Activated CD4-positive, alpha-beta memory T cell treated with anti-CD3 and anti-CD28 coated beads, Interleukin-2, amount 10 ng/mL, durations not matched to agents 7 days and 5 days (primary cell): ENCODE measurements around the gene PFKP. TPM values are rescaled to one million over a fixed set of nuclear protein-coding genes. Genes with fewer than 3 reads are reported as not detected.
A peak's percentile ranks its signal among the peaks of the same experiment; 100 is the strongest.

Experiments used
- CTCF ChIA-PET: fragments of 350-600 bp; sonication (Branson Sonifier 250); formaldehyde crosslinking; loops from one replicate; lab custom pipeline; 2021; ENCODE audit warnings: antibody characterized with exemption, inconsistent platforms; lab: Charles Lee
- POLR2A ChIA-PET: fragments of 350-600 bp; sonication (Branson Sonifier 250); formaldehyde crosslinking; loops from one replicate; lab custom pipeline; 2021; ENCODE audit warnings: antibody characterized with exemption; lab: Charles Lee
- DNase-seq: peaks from one replicate; pipeline ENCODE4 v3.0.0-alpha.2; 2020
- H3K27ac Mint-ChIP-seq: one replicate; pipeline ENCODE4 v1.8.0; 2021; ENCODE audit warnings: mild to moderate bottlenecking, mixed read lengths
- H3K27me3 Mint-ChIP-seq: one replicate; pipeline ENCODE4 v1.8.0; 2021; ENCODE audit warnings: mixed read lengths
- H3K36me3 Mint-ChIP-seq: one replicate; pipeline ENCODE4 v1.8.0; 2021; ENCODE audit warnings: low read depth, mixed read lengths
- H3K4me1 Mint-ChIP-seq: one replicate; pipeline ENCODE4 v1.8.0; 2021; ENCODE audit warnings: mixed read lengths
- H3K4me3 Mint-ChIP-seq: one replicate; pipeline ENCODE4 v1.8.0; 2021; ENCODE audit warnings: mild to moderate bottlenecking, mixed read lengths
- H3K9me3 Mint-ChIP-seq: one replicate; pipeline ENCODE4 v1.8.0; 2021; ENCODE audit warnings: mixed read lengths
- total RNA-seq, 2 experiments: library from RNA; stranded (reverse); gene quantifications; one replicate each; pipeline ENCODE4 v1.2.3, GENCODE V29; 2021

Gene PFKP
- total RNA-seq, 2 experiments from 2014 or later, result 214 to 215 TPM

GRCh38 chr10:3077940-3078630, 10.7 kb downstream of the PFKP start:
- Mint-ChIP-seq H3K27ac (no peak overlapping the region), H3K36me3 (peaks cover 56% of the 10 kb centered on the region), H3K4me1 (peaks cover 47% of the 10 kb centered on the region), H3K27me3 (no peaks in the 10 kb centered on the region), H3K9me3 (no peaks in the 10 kb centered on the region), H3K4me3 (no peak overlapping the region)
- CTCF ChIA-PET, result no interaction called here
- DNase-seq, result no peak
- POLR2A ChIA-PET, result interaction anchor here (1.0 to 1.5 kb wide), 4 partner anchors 7 to 44 kb away, joined by 3 to 5 read pairs (median 5); no protein-coding TSS in a partner anchor

- Mint-ChIP-seq H3K9me3 (no peaks in the 10 kb centered on the region), H3K4me3 (no peak overlapping the region), H3K27ac (no peak overlapping the region), H3K4me1 (peaks cover 30% of the 10 kb centered on the region), H3K36me3 (peaks cover 44% of the 10 kb centered on the region), H3K27me3 (no peaks in the 10 kb centered on the region)
- no peak for DNase-seq
- ChIA-PET POLR2A (interaction anchor here (1.4 to 2.6 kb wide), 2 partner anchors 10 to 13 kb away, joined by 4 to 14 read pairs; no protein-coding TSS in a partner anchor), CTCF (interaction anchor here (1.0 to 1.7 kb wide), 4 partner anchors 10 to 38 kb away, joined by 3 to 5 read pairs (median 4); no protein-coding TSS in a partner anchor)
Measured at GRCh38 chr10:3081383-3081981, 14.1 kb downstream of the PFKP start.

GRCh38 chr10:3082290-3082689, 14.9 kb downstream of the PFKP start:
- CTCF ChIA-PET, result no interaction called here
- H3K9me3 Mint-ChIP-seq, result no peaks in the 10 kb centered on the region
- no peak overlapping the region for H3K27ac Mint-ChIP-seq
- H3K36me3 Mint-ChIP-seq, result peaks cover 47% of the 10 kb centered on the region
- POLR2A ChIA-PET, result no interaction called here
- H3K4me1 Mint-ChIP-seq, result peaks cover 30% of the 10 kb centered on the region
- H3K4me3 Mint-ChIP-seq, result no peak overlapping the region
- no peak for DNase-seq
- H3K27me3 Mint-ChIP-seq, result no peaks in the 10 kb centered on the region

GRCh38 chr10:3085785-3086567, 18.6 kb downstream of the PFKP start:
- peaks cover 40% of the 10 kb centered on the region for H3K36me3 Mint-ChIP-seq
- POLR2A ChIA-PET, result no interaction called here

GRCh38 chr10:3090388-3090787, 23.0 kb downstream of the PFKP start:
- H3K27ac Mint-ChIP-seq, result peak overlapping the region; percentile 89
- no peaks in the 10 kb centered on the region for H3K27me3 Mint-ChIP-seq
- no peak for DNase-seq
- POLR2A ChIA-PET, result interaction anchor here (1.2 to 4.0 kb wide), 6 partner anchors 11 to 1980 kb away, joined by 4 to 51 read pairs (median 6); partner anchors contain the start of genes PFKP and PITRM1
- no peak overlapping the region for H3K4me3 Mint-ChIP-seq
- H3K36me3 Mint-ChIP-seq, result peaks cover 59% of the 10 kb centered on the region
- peaks cover 70% of the 10 kb centered on the region for H3K4me1 Mint-ChIP-seq
- H3K9me3 Mint-ChIP-seq, result no peaks in the 10 kb centered on the region
- CTCF ChIA-PET, result interaction anchor here (1.0 to 2.2 kb wide), 5 partner anchors 9 to 31 kb away, joined by 3 to 6 read pairs (median 4); no protein-coding TSS in a partner anchor

More at GRCh38 chr10:3085785-3086567, 18.6 kb downstream of the PFKP start:
- no peak overlapping the region for H3K4me3 Mint-ChIP-seq
- DNase-seq, result no peak
- CTCF ChIA-PET, result no interaction called here
- H3K9me3 Mint-ChIP-seq, result no peaks in the 10 kb centered on the region
- H3K4me1 Mint-ChIP-seq, result peaks cover 35% of the 10 kb centered on the region
- H3K27ac Mint-ChIP-seq, result no peak overlapping the region
- no peaks in the 10 kb centered on the region for H3K27me3 Mint-ChIP-seq

- peak overlapping the region; percentile 89 for H3K27ac Mint-ChIP-seq
- peaks cover 59% of the 10 kb centered on the region for H3K36me3 Mint-ChIP-seq
- CTCF ChIA-PET, result interaction anchor here (0.6 to 2.2 kb wide), 7 partner anchors 10 to 554 kb away, joined by 3 to 6 read pairs (median 4); no protein-coding TSS in a partner anchor
- no peaks in the 10 kb centered on the region for H3K27me3 Mint-ChIP-seq
- DNase-seq, result peak; percentile 75
- H3K4me3 Mint-ChIP-seq, result peak overlapping the region; percentile 34
- no peaks in the 10 kb centered on the region for H3K9me3 Mint-ChIP-seq
- peaks cover 77% of the 10 kb centered on the region for H3K4me1 Mint-ChIP-seq
- POLR2A ChIA-PET, result interaction anchor here (0.8 to 4.0 kb wide), 8 partner anchors 10 to 1981 kb away, joined by 3 to 51 read pairs (median 5); partner anchors contain the start of genes PFKP and PITRM1
Measured at GRCh38 chr10:3090914-3091787, 23.8 kb downstream of the PFKP start.

GRCh38 chr10:3091921-3092320, 24.6 kb downstream of the PFKP start:
- no peak for DNase-seq
- Mint-ChIP-seq H3K4me3 (no peak overlapping the region), H3K4me1 (peaks cover 76% of the 10 kb centered on the region), H3K36me3 (peaks cover 53% of the 10 kb centered on the region), H3K9me3 (no peaks in the 10 kb centered on the region), H3K27ac (peak overlapping the region; percentile 89), H3K27me3 (no peaks in the 10 kb centered on the region)
- ChIA-PET POLR2A (interaction anchor here (0.8 to 4.0 kb wide), 7 partner anchors 9 to 81 kb away, joined by 3 to 51 read pairs (median 5); partner anchors contain the start of genes PFKP and PITRM1), CTCF (interaction anchor here (0.6 to 2.2 kb wide), 6 partner anchors 22 to 555 kb away, joined by 3 to 6 read pairs (median 4); no protein-coding TSS in a partner anchor)

GRCh38 chr10:3093996-3094395, 26.6 kb downstream of the PFKP start:
- POLR2A ChIA-PET, result interaction anchor here (1.2 to 3.0 kb wide), 3 partner anchors 23 to 71 kb away, joined by 4 to 32 read pairs (median 15); no protein-coding TSS in a partner anchor
- Mint-ChIP-seq H3K27me3 (no peaks in the 10 kb centered on the region), H3K36me3 (peaks cover 58% of the 10 kb centered on the region), H3K4me1 (peaks cover 82% of the 10 kb centered on the region), H3K9me3 (no peaks in the 10 kb centered on the region), H3K4me3 (peak overlapping the region; percentile 41), H3K27ac (peak overlapping the region; percentile 89)
- CTCF ChIA-PET, result no interaction called here
- no peak for DNase-seq

GRCh38 chr10:3094609-3095036, 27.3 kb downstream of the PFKP start:
- H3K4me1 Mint-ChIP-seq, result peaks cover 80% of the 10 kb centered on the region
- DNase-seq, result no peak
- ChIA-PET POLR2A (interaction anchor here (0.7 to 3.0 kb wide), 8 partner anchors 12 to 103 kb away, joined by 3 to 32 read pairs (median 4); partner anchors contain the start of gene PITRM1), CTCF (interaction anchor here (0.9 to 1.4 kb wide), 5 partner anchors 14 to 690 kb away, joined by 3 to 5 read pairs (median 3); partner anchors contain the start of gene KLF6)
- H3K36me3 Mint-ChIP-seq, result peaks cover 59% of the 10 kb centered on the region
- H3K4me3 Mint-ChIP-seq, result peak overlapping the region; percentile 25
- H3K9me3 Mint-ChIP-seq, result no peaks in the 10 kb centered on the region
- peak overlapping the region; percentile 89 for H3K27ac Mint-ChIP-seq
- H3K27me3 Mint-ChIP-seq, result no peaks in the 10 kb centered on the region

GRCh38 chr10:3095373-3096139, 28.2 kb downstream of the PFKP start:
- POLR2A ChIA-PET, result interaction anchor here (0.7 to 3.0 kb wide), 11 partner anchors 16 to 690 kb away, joined by 3 to 32 read pairs (median 4); partner anchors contain the start of genes KLF6 and PITRM1
- peak; percentile 73 for DNase-seq
- Mint-ChIP-seq H3K4me3 (peak overlapping the region; percentile 25), H3K27ac (peak overlapping the region; percentile 89), H3K36me3 (peaks cover 65% of the 10 kb centered on the region), H3K9me3 (no peaks in the 10 kb centered on the region), H3K27me3 (no peaks in the 10 kb centered on the region), H3K4me1 (peaks cover 73% of the 10 kb centered on the region)
- CTCF ChIA-PET, result interaction anchor here (0.9 to 1.4 kb wide), 6 partner anchors 15 to 689 kb away, joined by 3 to 5 read pairs (median 3); partner anchors contain the start of gene KLF6
